ENCODE data around the gene NEAT1.
A peak's percentile ranks its signal among the peaks of the same experiment; 100 is the strongest.

The NEAT1 gene

DNA sequence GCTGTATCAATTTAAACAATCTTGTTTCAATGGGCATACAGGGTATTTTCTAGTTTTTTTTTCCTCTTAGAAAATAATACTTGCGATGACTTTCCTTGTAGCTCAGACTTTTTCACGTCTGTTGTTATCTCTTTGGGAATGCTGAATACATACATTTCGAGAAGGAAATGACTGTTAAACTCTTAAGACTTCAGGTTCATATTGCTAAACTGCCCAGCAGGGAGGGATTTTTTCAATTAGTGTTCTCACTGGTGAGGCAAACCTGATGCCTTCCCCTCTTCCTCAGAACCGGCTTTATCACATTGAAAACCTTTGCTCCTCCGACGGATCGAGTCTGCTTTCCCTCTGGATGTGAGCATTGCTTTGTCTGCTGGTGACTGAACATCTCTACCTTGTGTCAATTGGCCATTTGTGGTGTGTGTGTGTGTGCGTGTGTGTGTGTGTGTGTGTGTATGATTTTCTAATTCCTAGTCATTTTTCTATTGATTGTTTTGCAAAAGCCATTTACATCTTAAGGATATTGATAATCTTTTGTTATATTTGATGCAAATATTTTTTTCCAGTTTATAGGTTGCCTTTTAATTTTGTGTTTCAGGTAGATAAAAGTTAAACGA lies 6.6 kb downstream of the NEAT1 start:
- H3K27me3 ChIP-seq (ENCODE audit: control insufficient read depth in 1 of 2, insufficient read depth in 2 of 2, low read length in 2 of 2): no peaks in the 10 kb centered on the region
- H3K27ac ChIP-seq (ENCODE audit: low read depth, low read length): peak overlapping the region; percentile 26
- peak overlapping the region in 1 of 2 donors; percentile 52 for H3K9ac ChIP-seq (ENCODE audit: low read depth in 1 of 2, low read length in 2 of 2)
- peak overlapping the region; percentile 7 to 10 for H3K4me3 ChIP-seq (ENCODE audit: low read depth in 1 of 2, low read length in 2 of 2)
- peaks cover 46 to 50% of the 10 kb centered on the region in 2 donors for H3K4me1 ChIP-seq (ENCODE audit: control insufficient read depth in 1 of 2, insufficient read depth in 2 of 2, low read length in 2 of 2)
- no peaks in the 10 kb centered on the region for H3K9me3 ChIP-seq (ENCODE audit: control insufficient read depth in 1 of 2, low read length in 2 of 2)
- H3K36me3 ChIP-seq (ENCODE audit: control insufficient read depth in 1 of 2, insufficient read depth in 2 of 2, low read length in 2 of 2): peaks cover 13 to 32% of the 10 kb centered on the region in 2 donors

- peaks cover 50 to 53% of the 10 kb centered on the region in 2 donors for H3K4me1 ChIP-seq (ENCODE audit: control insufficient read depth in 1 of 2, insufficient read depth in 2 of 2, low read length in 2 of 2)
- no peaks in the 10 kb centered on the region for H3K9me3 ChIP-seq (ENCODE audit: control insufficient read depth in 1 of 2, low read length in 2 of 2)
- H3K27ac ChIP-seq (ENCODE audit: low read depth, low read length): peak overlapping the region; percentile 76
- H3K9ac ChIP-seq (ENCODE audit: low read depth in 1 of 2, low read length in 2 of 2): peak overlapping the region; percentile 49 to 57
- peak overlapping the region; percentile 33 to 46 for H3K4me3 ChIP-seq (ENCODE audit: low read depth in 1 of 2, low read length in 2 of 2)
- H3K36me3 ChIP-seq (ENCODE audit: control insufficient read depth in 1 of 2, insufficient read depth in 2 of 2, low read length in 2 of 2): peaks cover 17 to 33% of the 10 kb centered on the region in 2 donors
- no peaks in the 10 kb centered on the region for H3K27me3 ChIP-seq (ENCODE audit: control insufficient read depth in 1 of 2, insufficient read depth in 2 of 2, low read length in 2 of 2)
Measured at GRCh38 chr11:65429724-65430405, 7.3 kb downstream of the NEAT1 start.

GRCh38 chr11:65430406-65431217 lies 8.0 kb downstream of the NEAT1 start:
- peak overlapping the region; percentile 33 to 46 for H3K4me3 ChIP-seq (ENCODE audit: low read depth in 1 of 2, low read length in 2 of 2)
- peak overlapping the region; percentile 76 for H3K27ac ChIP-seq (ENCODE audit: low read depth, low read length)
- H3K27me3 ChIP-seq (ENCODE audit: control insufficient read depth in 1 of 2, insufficient read depth in 2 of 2, low read length in 2 of 2): no peaks in the 10 kb centered on the region
- H3K9ac ChIP-seq (ENCODE audit: low read depth in 1 of 2, low read length in 2 of 2): peak overlapping the region; percentile 49 to 57
- no peaks in the 10 kb centered on the region for H3K9me3 ChIP-seq (ENCODE audit: control insufficient read depth in 1 of 2, low read length in 2 of 2)
- peaks cover 24 to 33% of the 10 kb centered on the region in 2 donors for H3K36me3 ChIP-seq (ENCODE audit: control insufficient read depth in 1 of 2, insufficient read depth in 2 of 2, low read length in 2 of 2)
- H3K4me1 ChIP-seq (ENCODE audit: control insufficient read depth in 1 of 2, insufficient read depth in 2 of 2, low read length in 2 of 2): peaks cover 50 to 59% of the 10 kb centered on the region in 2 donors

GRCh38 chr11:65431451-65432099 lies 9.0 kb downstream of the NEAT1 start:
- Histone ChIP-seq H3K4me3 (ENCODE audit: low read depth in 1 of 2, low read length in 2 of 2) (no peak overlapping the region), H3K27ac (ENCODE audit: low read depth, low read length) (peak overlapping the region; percentile 10), H3K27me3 (ENCODE audit: control insufficient read depth in 1 of 2, insufficient read depth in 2 of 2, low read length in 2 of 2) (no peaks in the 10 kb centered on the region), H3K9me3 (ENCODE audit: control insufficient read depth in 1 of 2, low read length in 2 of 2) (no peaks in the 10 kb centered on the region), H3K9ac (ENCODE audit: low read depth in 1 of 2, low read length in 2 of 2) (no peak overlapping the region), H3K4me1 (ENCODE audit: control insufficient read depth in 1 of 2, insufficient read depth in 2 of 2, low read length in 2 of 2) (peaks cover 53 to 56% of the 10 kb centered on the region in 2 donors), H3K36me3 (ENCODE audit: control insufficient read depth in 1 of 2, insufficient read depth in 2 of 2, low read length in 2 of 2) (peaks cover 34 to 35% of the 10 kb centered on the region in 2 donors)

- Histone ChIP-seq H3K27me3 (ENCODE audit: control insufficient read depth in 1 of 2, insufficient read depth in 2 of 2, low read length in 2 of 2) (no peaks in the 10 kb centered on the region), H3K9ac (ENCODE audit: low read depth in 1 of 2, low read length in 2 of 2) (no peak overlapping the region), H3K27ac (ENCODE audit: low read depth, low read length) (peak overlapping the region; percentile 10), H3K36me3 (ENCODE audit: control insufficient read depth in 1 of 2, insufficient read depth in 2 of 2, low read length in 2 of 2) (peaks cover 30 to 32% of the 10 kb centered on the region in 2 donors), H3K9me3 (ENCODE audit: control insufficient read depth in 1 of 2, low read length in 2 of 2) (no peaks in the 10 kb centered on the region), H3K4me1 (ENCODE audit: control insufficient read depth in 1 of 2, insufficient read depth in 2 of 2, low read length in 2 of 2) (peaks cover 47 to 50% of the 10 kb centered on the region in 2 donors), H3K4me3 (ENCODE audit: low read depth in 1 of 2, low read length in 2 of 2) (no peak overlapping the region)
Measured at GRCh38 chr11:65432100-65432650, 9.6 kb downstream of the NEAT1 start.

- no peaks in the 10 kb centered on the region for H3K9me3 ChIP-seq (ENCODE audit: control insufficient read depth in 1 of 2, low read length in 2 of 2)
- no peaks in the 10 kb centered on the region for H3K27me3 ChIP-seq (ENCODE audit: control insufficient read depth in 1 of 2, insufficient read depth in 2 of 2, low read length in 2 of 2)
- H3K27ac ChIP-seq (ENCODE audit: low read depth, low read length): no peak overlapping the region
- peaks cover 35 to 37% of the 10 kb centered on the region in 2 donors for H3K36me3 ChIP-seq (ENCODE audit: control insufficient read depth in 1 of 2, insufficient read depth in 2 of 2, low read length in 2 of 2)
- H3K9ac ChIP-seq (ENCODE audit: low read depth in 1 of 2, low read length in 2 of 2): no peak overlapping the region
- no peak overlapping the region for H3K4me3 ChIP-seq (ENCODE audit: low read depth in 1 of 2, low read length in 2 of 2)
- peaks cover 39 to 43% of the 10 kb centered on the region in 2 donors for H3K4me1 ChIP-seq (ENCODE audit: control insufficient read depth in 1 of 2, insufficient read depth in 2 of 2, low read length in 2 of 2)
Measured at GRCh38 chr11:65432686-65433582, 10.3 kb downstream of the NEAT1 start.

DNA sequence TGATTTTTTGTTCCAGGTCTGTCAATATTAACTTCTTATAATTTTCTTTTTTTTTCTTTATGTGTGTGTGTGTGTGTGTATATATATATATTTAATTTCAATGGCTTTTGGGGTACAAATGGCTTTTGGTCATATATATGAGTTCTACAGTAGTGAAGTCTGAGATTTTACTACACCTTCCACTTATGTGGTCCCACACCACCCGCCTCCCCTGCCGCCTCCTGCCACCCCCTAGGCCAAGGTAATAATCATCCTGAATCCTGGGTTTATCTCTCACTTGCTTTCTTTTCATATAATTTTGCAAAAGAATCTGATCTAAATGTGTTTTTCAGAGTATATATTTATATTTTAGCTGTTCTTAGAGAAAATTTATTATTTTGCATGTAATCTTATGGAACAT lies 11.1 kb downstream of the NEAT1 start:
- Histone ChIP-seq H3K9ac (ENCODE audit: low read depth in 1 of 2, low read length in 2 of 2) (no peak overlapping the region), H3K4me3 (ENCODE audit: low read depth in 1 of 2, low read length in 2 of 2) (no peak overlapping the region), H3K27ac (ENCODE audit: low read depth, low read length) (no peak overlapping the region), H3K27me3 (ENCODE audit: control insufficient read depth in 1 of 2, insufficient read depth in 2 of 2, low read length in 2 of 2) (no peaks in the 10 kb centered on the region), H3K9me3 (ENCODE audit: control insufficient read depth in 1 of 2, low read length in 2 of 2) (no peaks in the 10 kb centered on the region), H3K36me3 (ENCODE audit: control insufficient read depth in 1 of 2, insufficient read depth in 2 of 2, low read length in 2 of 2) (peaks cover 39 to 40% of the 10 kb centered on the region in 2 donors), H3K4me1 (ENCODE audit: control insufficient read depth in 1 of 2, insufficient read depth in 2 of 2, low read length in 2 of 2) (peaks cover 34 to 37% of the 10 kb centered on the region in 2 donors)

DNA sequence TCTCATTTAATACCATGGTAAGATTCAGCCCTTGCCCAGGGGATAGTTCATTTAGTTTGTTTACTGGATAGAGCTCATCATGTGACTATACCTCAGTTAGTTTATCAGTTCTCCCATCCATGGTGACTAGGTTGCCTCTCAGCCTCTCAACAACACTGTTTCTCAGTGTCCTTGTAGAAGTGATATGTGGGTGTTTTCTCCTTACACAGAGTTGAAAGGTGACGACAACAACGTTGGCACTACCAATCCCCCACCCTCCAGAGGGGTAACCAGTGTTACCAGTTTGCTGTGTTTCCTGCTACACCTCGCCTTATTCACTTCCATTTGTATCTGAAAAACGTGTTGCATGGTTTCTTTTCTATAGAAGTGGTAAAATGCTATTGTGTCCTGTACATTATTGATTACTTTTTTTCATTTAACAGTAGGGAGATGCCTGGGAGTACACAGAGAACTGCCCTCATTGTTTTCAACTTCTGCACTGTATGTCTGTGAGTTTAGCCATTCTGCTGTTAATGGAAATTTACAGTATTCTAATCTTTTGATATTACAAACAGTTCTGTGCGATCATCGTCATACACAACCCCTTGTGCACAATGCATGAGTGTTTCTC lies 11.6 kb downstream of the NEAT1 start:
- H3K4me3 ChIP-seq (ENCODE audit: low read depth in 1 of 2, low read length in 2 of 2): no peak overlapping the region
- H3K9ac ChIP-seq (ENCODE audit: low read depth in 1 of 2, low read length in 2 of 2): no peak overlapping the region
- H3K36me3 ChIP-seq (ENCODE audit: control insufficient read depth in 1 of 2, insufficient read depth in 2 of 2, low read length in 2 of 2): peaks cover 39 to 43% of the 10 kb centered on the region in 2 donors
- H3K27ac ChIP-seq (ENCODE audit: low read depth, low read length): no peak overlapping the region
- no peaks in the 10 kb centered on the region for H3K9me3 ChIP-seq (ENCODE audit: control insufficient read depth in 1 of 2, low read length in 2 of 2)
- H3K4me1 ChIP-seq (ENCODE audit: control insufficient read depth in 1 of 2, insufficient read depth in 2 of 2, low read length in 2 of 2): peaks cover 33 to 36% of the 10 kb centered on the region in 2 donors
- no peaks in the 10 kb centered on the region for H3K27me3 ChIP-seq (ENCODE audit: control insufficient read depth in 1 of 2, insufficient read depth in 2 of 2, low read length in 2 of 2)
